Right atrium auricular region (tissue), 2 donors: ENCODE results near the gene ATAD3C. TPM values are rescaled to one million over a fixed set of nuclear protein-coding genes. Genes with fewer than 3 reads are reported as not detected.
A peak's percentile ranks its signal among the peaks of the same experiment; 100 is the strongest.
"Not testable (repeated sequence)": the region's sequence is repeated elsewhere in the genome, so short reads cannot be mapped to it uniquely, and the experiment has no call there.

Source experiments
- DNase-seq: peaks from one replicate; pipeline ENCODE4 v3.0.0-alpha.2; 2019; ENCODE audit warnings: low spot score
- H3K27ac ChIP-seq, 2 donors: fragments of 200-600 bp; sonication (generic); 1 replicate in 1 of 2; 2 replicates in 1 of 2; pipeline ENCODE4 v1.5.1; 2016 to 2019
- H3K27me3 ChIP-seq, 2 donors: fragments of 200-600 bp; sonication (generic); one replicate each; pipeline versions ENCODE4 v1.5.1 to v1.6.0; 2017 to 2019
- H3K36me3 ChIP-seq: fragments of 200-600 bp; sonication (generic); one replicate; pipeline ENCODE4 v1.5.1; 2016
- H3K4me1 ChIP-seq, 2 donors: fragments of 200-600 bp; sonication (generic); one replicate each; pipeline versions ENCODE4 v1.5.1 to v1.6.0; 2017 to 2019
- H3K4me3 ChIP-seq, 2 donors: fragments of 200-600 bp; sonication (generic); 1 replicate in 1 of 2; 2 replicates in 1 of 2; pipeline ENCODE4 v1.5.1; 2017 to 2019; ENCODE audit warnings: mild to moderate bottlenecking in 1 of 2, moderate library complexity in 1 of 2
- H3K9me3 ChIP-seq, 2 donors: fragments of 200-600 bp; sonication (generic); one replicate each; pipeline ENCODE4 v1.5.1; 2019
- total RNA-seq, 2 donors: library from RNA; depleted of rRNA; stranded (reverse); fragments of >200 nt; gene quantifications; one replicate each; pipeline ENCODE4 v1.1.0, GENCODE V29; 2016
- TF ChIP-seq, protein P1 (sequence below), 2 donors: fragments of 200-600 bp; sonication (generic); IDR thresholded peaks; one replicate each; pipeline ENCODE4 v1.5.1; 2019; ENCODE audit warnings: antibody characterized with exemption in 2 of 2

The ATAD3C gene
- total RNA-seq, 2 donors from 2014 or later = 1.4 to 2.8 TPM

DNA sequence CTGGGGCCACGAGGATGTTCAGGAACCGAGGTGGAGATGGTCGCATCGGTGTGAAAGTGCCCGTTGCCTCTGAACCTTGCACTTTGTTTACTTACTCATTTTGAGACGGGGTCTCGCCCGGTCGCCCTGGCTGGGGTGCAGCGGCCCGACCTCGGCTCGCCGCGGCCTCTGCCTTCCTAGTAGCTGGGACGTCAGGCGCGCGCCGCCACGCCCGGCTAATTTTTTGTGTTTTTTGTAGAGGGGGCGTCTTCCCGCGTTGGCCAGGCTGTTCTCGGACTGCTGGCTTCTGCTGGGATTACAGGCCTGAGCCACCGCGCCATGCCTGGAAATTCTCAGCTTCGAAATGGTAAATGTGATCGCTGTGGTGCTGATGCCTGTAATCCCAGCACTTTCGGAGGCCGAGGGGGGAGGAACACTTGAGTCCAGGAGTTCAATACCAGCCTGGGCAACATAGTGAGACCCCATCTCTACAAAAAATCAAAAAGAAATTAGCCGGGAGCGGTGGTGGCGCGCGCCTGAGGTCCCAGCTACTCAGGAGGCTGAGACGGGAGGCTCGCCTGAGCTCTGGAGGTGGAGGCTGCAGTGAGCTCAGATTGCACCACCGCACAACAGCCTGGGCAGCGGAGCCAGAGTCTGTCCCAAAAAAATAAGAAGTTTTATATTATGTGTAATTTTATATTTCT is 41.7 kb upstream of the ATAD3C start:
- Histone ChIP-seq H3K4me1 (peaks cover 0 to 34% of the 10 kb centered on the region in 2 donors), H3K27ac (peak overlapping the region; percentile 75 to 89), H3K4me3 (peak overlapping the region; percentile 98 to 100), H3K9me3 (no peaks in the 10 kb centered on the region), H3K27me3 (no peaks in the 10 kb centered on the region), H3K36me3 (peaks cover 23% of the 10 kb centered on the region)
- TF ChIP-seq, protein P1, sequence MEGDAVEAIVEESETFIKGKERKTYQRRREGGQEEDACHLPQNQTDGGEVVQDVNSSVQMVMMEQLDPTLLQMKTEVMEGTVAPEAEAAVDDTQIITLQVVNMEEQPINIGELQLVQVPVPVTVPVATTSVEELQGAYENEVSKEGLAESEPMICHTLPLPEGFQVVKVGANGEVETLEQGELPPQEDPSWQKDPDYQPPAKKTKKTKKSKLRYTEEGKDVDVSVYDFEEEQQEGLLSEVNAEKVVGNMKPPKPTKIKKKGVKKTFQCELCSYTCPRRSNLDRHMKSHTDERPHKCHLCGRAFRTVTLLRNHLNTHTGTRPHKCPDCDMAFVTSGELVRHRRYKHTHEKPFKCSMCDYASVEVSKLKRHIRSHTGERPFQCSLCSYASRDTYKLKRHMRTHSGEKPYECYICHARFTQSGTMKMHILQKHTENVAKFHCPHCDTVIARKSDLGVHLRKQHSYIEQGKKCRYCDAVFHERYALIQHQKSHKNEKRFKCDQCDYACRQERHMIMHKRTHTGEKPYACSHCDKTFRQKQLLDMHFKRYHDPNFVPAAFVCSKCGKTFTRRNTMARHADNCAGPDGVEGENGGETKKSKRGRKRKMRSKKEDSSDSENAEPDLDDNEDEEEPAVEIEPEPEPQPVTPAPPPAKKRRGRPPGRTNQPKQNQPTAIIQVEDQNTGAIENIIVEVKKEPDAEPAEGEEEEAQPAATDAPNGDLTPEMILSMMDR (IDR thresholded peaks at IDR 0.05) = no peak
- no peak for DNase-seq

DNA sequence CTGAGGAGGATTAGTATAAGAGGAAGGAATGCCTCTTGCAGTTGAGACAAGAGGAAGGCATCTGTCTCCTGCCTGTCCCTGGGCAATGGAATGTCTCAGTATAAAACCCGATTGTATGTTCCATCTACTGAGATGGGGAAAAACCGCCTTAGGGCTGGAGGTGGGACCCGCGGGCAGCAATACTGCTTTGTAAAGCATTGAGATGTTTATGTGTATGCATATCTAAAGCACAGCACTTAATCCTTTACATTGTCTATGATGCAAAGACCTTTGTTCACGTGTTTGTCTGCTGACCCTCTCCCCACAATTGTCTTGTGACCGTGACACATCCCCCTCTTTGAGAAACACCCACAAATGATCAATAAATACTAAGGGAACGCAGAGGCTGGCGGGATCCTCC is 39.3 kb upstream of the ATAD3C start:
- H3K27me3 ChIP-seq, H3K36me3 ChIP-seq, DNase-seq, H3K9me3 ChIP-seq, H3K4me3 ChIP-seq, H3K27ac ChIP-seq: not testable (repeated sequence)
- H3K4me1 ChIP-seq = peaks cover 0 to 31% of the 10 kb centered on the region in 2 donors

DNA sequence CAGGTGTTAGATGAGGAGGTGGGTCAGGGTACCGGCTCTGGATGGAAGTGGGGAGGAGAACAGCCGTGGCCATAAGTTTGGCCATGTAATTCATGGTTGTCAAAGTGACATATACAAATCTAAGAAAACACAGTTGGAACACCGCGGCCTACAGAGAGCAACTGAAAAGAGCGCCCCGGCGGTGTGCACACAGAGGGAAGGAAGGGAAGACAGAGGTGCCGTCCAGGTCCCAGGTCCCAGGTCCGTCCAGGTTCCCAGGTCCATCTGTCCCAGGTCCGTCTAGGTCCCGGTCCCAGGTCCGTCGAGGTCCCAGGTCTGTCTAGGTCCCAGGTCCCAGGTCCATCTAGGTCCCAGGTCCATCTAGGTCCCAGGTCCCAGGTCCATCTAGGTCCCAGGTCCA is 37.9 kb upstream of the ATAD3C start:
- DNase-seq = no peak
- H3K4me1 ChIP-seq = peaks cover 0 to 17% of the 10 kb centered on the region in 2 donors
- no peaks in the 10 kb centered on the region for H3K27me3 ChIP-seq
- TF ChIP-seq, protein P1 (IDR thresholded peaks at IDR 0.05) = no peak
- no peaks in the 10 kb centered on the region for H3K36me3 ChIP-seq
- no peak overlapping the region for H3K27ac ChIP-seq
- no peaks in the 10 kb centered on the region for H3K9me3 ChIP-seq
- H3K4me3 ChIP-seq = no peak overlapping the region

DNA sequence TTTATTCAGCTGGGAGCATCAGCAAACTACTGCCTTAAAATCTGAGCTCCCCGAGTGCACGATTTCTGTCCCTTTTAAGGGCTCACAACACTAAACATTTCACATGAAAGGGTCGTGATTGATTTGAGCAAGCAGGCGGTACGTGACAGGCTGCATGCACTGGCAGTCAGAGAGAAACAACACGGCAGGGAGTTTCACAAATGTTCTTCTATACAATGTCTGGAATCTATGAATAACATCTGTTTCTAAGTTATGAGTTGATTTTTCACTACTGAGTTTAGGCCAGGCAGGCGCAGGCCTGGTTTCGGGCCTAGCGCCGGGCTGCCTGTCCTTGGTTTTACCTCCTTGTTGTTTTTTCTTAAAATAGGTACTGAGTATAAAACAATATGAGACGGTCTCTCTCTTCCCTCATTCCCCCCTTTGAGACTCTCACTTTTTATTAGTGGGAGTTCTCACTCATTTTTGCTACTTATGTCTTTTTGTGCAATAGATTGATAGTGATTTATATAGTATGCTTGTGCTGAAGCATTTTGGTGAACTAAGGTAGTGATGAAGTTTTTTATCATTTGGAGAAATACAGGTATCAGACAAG is 37.1 kb upstream of the ATAD3C start:
- H3K36me3 ChIP-seq, H3K4me3 ChIP-seq, H3K27me3 ChIP-seq, H3K27ac ChIP-seq, H3K9me3 ChIP-seq, DNase-seq: not testable (repeated sequence)
- peaks cover 0 to 16% of the 10 kb centered on the region in 2 donors for H3K4me1 ChIP-seq

DNA sequence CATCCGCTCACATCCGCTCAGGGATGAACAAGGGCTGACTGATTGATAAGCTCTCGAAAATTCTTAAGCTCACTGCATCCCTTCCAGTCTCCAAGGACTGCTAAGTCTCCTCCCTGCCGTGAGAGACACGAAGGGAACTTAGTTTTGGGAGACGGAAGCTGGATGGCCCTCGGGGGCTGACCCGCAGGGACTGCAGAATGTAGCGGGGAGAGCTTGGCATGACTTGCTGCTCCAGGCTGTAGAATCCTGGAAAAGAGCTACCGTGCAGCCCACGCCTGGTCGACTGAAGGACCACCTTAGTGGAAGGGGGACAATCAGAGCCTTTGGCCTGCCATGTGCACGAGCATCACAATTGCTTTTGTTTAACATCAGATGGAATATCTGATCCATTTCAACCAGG is 33.7 kb upstream of the ATAD3C start:
- TF ChIP-seq, protein P1 (IDR thresholded peaks at IDR 0.05) = no peak

DNA sequence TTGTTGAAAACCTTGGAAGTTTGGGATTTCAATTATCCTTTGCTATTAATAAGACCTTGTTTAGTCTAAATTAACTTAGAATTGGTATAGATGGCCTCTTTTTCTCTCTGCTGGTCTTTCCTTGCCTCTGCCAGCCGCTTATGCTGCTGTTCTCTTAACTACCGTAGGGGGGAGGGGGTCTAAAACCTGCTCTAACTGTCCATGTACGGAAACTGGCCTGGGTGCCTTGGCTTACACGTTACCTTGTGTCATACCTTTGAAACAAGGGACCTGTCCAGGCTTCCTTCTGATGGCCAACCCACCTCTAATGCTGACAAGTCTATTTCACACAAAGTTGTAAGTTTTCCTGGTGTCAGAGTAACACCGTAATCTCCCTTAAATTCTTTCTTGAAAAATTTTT is 32.1 kb upstream of the ATAD3C start:
- H3K27ac ChIP-seq, DNase-seq, H3K36me3 ChIP-seq, H3K27me3 ChIP-seq, H3K9me3 ChIP-seq, H3K4me3 ChIP-seq: not testable (repeated sequence)
- peaks cover 0 to 16% of the 10 kb centered on the region in 2 donors for H3K4me1 ChIP-seq

More for the DNA sequence above, 33.7 kb upstream of the ATAD3C start:
- DNase-seq = no peak
- no peaks in the 10 kb centered on the region for H3K27me3 ChIP-seq
- no peak overlapping the region for H3K27ac ChIP-seq
- H3K4me3 ChIP-seq = no peak overlapping the region
- H3K36me3 ChIP-seq = no peaks in the 10 kb centered on the region
- H3K4me1 ChIP-seq = peaks cover 0 to 13% of the 10 kb centered on the region in 2 donors
- H3K9me3 ChIP-seq = no peaks in the 10 kb centered on the region

DNA sequence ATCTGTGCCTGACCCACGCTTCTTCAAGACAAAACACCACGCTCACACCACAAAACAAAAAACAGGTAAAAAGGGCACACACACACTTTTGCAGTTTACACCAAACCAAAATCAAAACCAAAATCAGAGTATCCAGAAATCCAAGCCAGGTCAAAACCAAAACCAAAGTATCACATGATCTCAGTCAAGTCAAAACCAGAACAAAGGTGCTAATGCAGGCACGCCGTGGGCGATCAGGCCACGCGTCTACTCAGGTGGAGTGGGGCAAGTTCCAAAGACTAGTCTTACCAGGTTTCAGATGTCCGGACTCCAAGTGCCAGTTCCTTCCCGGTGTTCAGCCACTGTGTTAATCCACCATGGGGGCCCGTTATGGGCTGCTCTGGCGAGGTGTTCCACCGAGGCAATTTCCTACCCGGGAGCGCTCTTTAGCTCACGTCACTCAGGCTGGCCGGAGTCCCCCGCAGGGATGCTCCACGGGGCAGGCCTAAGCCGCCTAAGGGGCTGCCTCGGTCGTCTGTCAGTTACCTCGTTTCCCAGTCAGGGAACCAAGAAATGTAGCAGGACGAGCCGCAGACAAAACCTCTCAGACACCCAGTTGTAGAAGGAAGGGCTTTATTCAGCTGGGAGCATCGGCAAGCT is 31.5 kb upstream of the ATAD3C start:
- H3K36me3 ChIP-seq, H3K27me3 ChIP-seq, H3K27ac ChIP-seq, DNase-seq, H3K4me3 ChIP-seq, H3K9me3 ChIP-seq: not testable (repeated sequence)
- peaks cover 0 to 16% of the 10 kb centered on the region in 2 donors for H3K4me1 ChIP-seq
